Stimulated activated CD4-positive, alpha-beta T cell treated with anti-CD3 and anti-CD28 coated beads, TNF-alpha, amount 100 ng/mL, for 4 hours (primary cell): ENCODE results near the gene LAMB1.
"Not testable (repeated sequence)": the region's sequence is repeated elsewhere in the genome, so short reads cannot be mapped to it uniquely, and the experiment has no call there.

Experiments used
- DNase-seq, 3 experiments: peaks; one replicate each; pipeline ENCODE4 v3.0.0-alpha.2; 2020; ENCODE audit warnings: low read depth in 3 of 3

The LAMB1 gene

DNA sequence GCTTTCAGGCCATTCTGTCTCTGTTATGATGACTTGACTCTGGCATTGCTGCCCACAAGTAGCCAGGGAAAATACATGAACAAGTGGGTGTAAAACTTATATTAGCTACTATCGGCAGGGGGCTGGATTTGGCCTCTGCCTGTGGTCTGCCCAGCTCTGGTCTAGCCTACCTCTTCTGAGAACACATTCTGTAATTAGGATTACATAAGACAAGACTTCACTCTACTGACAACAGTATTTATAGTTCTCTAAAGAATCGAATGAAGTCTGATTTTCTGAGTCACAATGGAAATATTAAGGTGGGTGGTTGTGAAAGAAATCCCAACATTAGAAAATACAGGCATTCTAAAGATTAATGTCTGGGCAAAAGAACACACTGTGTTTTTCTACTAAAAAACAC is 56.5 kb downstream of the LAMB1 start:
- no peak for DNase-seq

DNA sequence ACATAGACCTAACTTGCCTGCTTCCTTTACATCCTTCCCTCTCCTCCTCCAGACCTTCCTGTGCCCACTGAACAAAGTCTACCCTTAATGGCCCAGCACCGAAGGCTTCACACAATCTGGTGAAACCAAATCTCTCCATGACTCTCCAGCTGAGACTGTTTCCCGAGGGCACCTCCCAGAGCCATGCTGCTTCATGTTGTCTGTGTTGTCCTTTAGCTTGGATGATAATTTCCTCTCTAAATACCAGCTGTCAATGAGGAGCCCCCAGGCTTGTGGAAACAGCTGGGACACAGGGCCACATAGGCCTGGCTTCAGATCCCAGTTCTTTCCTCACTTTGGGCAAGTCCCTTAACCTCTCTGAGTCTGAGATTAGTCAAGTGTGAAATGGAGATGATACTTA is 57.6 kb downstream of the LAMB1 start:
- DNase-seq = no peak

DNA sequence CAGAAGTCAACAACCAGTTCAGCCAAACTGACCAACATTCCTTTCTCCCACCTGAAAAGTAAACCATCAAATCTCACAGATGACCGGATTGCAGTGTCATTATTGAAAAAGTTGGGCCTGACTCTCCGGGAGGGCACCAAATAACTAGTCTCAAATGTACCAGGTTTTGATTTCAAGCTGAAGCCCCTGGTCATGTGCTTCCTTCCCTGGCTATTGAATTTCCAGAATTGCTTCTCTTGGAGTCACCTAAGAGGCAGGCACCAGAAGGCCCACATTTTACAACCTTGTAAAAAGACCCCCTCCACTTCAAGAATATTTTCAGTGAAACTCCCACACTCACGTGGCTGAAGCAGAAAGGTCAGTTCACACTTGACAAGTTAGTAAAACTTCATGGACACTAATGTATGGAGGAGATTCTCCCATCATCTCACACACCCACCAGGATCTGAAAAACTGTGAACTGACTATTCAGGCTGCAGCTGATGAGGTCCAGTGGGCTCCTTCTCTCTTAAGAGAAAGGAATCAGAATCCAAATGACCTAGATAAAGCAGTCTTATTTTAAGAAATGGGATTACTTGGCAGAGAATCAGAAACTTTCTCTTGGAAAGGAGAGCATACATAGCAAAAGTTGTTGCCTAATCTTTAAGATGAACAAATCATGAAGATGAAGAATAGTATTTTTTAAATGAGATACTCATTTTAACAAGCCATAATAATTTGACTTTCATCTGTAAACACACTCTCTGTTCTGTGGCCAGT is 58.4 kb downstream of the LAMB1 start:
- no peak for DNase-seq

DNA sequence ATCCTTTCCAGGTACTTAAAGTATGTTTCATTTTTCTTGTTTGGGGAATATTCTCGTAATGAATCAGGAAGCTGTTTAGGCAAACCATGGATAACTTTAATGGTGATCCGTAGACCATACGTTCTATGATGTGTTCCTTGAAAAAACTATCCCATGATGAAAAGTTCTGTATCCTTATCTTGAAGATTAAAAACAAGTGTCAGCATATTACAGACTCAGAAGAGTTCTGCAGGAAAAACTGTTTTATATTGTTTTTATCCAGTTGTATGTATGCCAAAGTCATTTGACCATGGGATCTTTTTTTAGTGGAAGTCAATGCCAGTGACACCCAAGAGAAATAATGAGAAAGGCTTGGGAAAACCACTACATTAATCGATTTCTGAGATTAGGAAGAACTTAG is 59.9 kb downstream of the LAMB1 start:
- no peak for DNase-seq

DNA sequence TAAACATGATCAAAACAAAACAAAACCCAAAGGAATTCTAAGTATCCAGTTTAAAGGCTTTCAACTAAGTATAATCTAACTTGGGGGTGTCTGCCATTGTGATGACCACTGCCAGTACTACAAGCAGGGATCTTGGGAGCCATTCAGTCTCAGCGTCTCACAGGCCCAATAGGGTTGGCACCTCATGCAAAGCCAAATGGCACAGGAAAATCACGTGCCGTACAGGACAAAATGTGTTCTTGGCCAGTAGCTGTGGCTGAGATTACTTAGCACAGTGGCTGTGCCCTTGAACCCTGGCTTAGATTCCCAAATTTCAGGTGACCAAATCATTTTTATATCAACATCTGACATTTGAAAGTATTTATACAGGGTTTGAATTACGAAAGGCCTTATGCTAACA is 62.0 kb downstream of the LAMB1 start:
- no peak for DNase-seq

DNA sequence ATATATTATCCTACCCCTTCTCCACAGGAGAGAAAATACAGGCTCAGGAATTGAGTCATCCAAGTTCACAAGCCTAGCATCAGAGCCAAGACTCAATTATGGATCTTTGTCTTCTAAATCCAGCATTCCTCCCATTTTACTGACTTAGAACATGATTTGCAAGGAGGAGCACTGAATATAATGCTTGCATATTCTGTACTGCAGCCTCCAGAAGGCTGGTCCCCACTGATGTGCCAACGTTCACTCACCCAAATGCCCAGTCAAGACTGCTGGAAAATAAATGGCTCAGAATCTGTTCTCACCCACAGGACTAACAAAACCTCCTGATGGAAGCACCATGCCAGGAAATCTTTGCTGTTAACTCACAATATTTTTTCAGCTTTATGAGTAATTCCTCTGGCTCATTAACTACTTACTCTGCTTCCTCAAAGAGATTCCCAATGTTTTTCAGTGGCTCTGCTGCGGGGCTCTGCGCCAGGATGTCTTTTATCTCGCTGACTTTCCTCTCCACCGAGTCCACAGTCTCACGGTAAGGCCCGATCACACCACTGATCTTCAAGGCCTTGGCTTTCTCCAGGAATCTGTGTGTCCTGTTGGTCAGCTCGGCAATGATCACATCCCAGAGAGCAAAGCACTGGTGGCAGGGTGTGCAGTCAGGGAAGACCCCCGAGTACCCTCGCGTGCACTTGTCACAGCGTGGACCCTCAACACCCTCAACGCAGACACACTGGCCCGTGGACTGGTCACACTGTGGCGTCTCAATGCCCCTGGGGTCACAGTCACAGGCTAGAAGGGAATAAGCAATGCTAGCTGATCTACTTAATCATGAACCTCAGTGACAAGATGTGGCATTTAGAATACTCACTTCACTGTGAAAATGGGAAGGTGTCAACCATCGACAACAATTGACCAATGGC is 63.1 kb downstream of the LAMB1 start:
- no peak for DNase-seq

DNA sequence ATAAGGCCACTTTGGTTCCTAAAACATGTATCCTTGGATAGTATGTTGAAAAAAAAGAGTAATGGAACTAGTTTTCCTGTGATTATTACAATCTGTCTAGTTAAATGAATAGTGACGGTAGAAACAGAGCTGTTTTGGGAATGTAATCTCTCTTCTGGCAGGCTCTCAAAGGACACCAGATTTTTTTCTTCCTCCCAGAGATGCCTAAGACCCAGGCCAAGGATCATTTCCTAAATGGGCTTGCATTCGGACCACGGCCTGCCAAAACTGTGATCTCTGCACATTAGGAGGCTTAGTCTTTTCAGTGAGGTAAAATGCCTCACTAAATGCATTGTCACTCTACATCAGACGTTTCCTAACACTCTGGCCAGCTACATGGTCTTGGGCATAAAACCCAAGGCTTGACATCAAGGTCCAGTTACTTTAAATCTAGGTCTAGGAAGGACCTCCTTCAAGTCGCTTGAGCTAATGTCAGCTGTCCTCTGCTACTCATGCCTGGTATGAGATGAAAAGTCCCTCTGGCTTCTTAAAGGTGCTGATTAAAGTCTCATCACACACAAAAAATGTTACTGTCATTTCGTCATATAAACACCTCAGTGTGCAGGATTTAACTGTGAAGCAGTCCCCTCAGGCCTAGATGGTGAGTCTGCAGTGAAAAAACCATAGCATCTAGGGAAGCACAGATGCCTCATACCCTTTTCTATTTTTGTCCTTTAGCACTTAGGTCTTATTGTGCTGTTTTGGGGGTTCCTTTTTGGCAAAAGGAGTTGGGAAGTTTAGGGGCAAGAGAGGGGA is 64.3 kb downstream of the LAMB1 start:
- DNase-seq = no peak

DNA sequence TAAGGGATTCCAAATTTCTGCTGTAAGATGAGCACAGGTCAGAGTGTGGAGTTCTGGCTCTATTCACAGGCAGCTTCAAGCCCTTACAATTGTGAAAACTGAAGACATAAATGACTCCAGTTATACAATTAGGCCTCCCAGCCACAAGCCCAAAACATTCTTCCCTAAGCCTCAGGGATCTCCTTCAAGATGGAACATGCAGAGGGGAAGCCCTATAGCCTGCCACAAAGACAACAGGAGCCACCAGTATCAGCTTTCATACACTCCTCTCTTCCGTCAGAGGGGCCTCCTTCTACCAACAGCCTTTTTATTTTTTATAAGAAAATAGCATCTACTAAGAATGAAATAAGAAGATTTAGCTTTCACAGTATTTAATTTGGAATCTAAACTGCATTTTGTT is 65.4 kb downstream of the LAMB1 start:
- DNase-seq = no peak

DNA sequence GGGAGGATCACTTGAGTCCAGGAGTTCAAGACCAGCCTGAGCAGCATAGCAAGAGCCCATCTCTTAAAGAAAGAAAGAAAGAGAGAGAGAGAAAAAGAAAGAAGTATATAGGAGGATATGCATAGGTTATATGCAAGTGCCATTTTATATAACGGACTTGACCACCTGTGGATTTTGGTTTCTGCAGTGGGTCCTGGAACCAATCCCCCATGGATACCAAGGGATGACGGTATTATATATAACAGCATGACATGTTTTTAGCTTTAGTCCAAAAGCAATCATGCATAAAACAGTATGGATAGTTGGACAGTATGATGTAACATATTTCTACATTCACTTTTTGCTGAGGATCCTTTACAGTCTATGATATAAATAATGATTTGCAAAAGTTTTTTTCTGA is 66.6 kb downstream of the LAMB1 start:
- DNase-seq = no peak

DNA sequence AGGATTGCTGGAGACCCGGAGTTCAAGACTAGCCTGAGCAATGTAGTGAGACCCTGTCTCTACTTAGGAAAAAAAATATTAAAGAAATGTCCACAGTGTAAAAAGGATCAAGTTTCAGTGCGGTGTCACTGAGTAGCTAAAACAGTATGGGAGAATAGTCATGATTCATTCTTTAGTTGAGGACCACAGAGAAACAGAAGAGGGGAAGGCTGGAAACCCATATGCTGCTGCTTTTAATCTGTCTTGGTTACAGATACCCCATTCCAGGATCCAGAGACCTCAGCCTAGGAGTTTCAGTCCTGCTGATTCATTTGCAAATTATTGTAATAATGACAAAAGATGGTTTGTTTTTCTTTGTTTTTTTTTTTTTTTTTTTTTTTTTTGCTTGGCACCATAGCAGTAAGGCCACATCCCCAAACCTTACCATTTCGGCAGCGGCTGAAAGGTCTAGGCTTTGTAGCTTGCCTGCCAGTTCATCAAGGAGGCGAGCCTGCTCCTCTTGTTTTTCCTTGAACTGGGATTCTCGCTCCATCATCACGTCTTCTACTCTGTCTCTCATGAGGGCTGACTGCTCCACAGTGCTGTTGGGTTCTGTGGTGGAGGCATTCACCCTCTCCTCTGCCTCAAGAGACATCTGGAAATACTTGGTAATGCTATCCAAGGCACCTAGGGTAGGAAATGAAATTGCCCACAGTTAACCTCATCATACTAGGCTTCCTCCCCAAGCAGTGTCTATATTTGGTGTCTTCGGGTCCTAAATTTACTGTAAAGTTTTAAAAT is 67.8 kb downstream of the LAMB1 start:
- DNase-seq = no peak

DNA sequence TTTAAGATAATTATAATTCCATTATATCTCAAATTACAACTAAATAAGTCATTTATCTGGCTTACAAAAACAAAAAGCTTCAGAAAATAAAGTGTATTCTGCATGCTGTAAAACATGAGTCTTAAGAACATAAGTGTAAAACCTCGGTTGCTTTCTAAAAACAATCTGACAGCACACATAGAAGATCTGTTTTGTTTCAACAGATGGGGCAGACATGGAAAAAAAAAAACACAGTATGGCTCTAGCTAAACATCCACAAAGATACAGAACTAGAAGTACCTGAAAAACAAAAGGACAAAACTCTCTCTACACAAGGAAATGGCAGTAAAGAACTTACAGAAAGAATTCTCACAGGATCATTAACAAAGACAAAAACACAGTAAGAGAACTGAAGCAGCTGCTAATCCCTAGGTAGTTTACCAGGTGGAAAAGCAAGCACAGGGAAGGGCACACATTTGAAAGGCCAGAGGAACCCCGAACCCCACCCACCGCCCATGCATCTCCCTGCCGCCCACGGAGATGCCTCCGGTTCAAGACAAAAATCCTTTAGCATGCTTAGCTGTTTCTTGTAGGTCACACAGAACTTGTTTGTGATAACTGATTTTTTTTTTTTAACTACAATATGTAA is 69.5 kb downstream of the LAMB1 start:
- DNase-seq = no peak

DNA sequence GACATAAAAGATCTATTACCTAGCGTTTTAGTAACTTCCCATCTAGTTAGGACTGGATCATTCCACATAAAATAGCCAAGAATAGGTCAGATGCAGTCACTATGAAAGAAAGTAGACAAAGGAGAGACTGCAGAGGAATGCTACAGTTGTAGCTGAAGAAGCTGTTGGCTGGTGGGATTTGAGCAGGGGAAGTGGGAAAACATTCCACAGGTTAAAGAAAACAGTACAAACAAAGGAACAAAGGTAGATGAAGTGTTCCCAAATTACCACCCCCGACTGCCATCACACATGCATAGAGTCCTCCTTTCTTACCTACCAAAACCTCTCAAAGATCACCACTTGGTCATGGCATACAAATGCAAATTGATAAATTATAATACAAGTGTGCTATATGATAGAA is 70.2 kb downstream of the LAMB1 start:
- DNase-seq = no peak

DNA sequence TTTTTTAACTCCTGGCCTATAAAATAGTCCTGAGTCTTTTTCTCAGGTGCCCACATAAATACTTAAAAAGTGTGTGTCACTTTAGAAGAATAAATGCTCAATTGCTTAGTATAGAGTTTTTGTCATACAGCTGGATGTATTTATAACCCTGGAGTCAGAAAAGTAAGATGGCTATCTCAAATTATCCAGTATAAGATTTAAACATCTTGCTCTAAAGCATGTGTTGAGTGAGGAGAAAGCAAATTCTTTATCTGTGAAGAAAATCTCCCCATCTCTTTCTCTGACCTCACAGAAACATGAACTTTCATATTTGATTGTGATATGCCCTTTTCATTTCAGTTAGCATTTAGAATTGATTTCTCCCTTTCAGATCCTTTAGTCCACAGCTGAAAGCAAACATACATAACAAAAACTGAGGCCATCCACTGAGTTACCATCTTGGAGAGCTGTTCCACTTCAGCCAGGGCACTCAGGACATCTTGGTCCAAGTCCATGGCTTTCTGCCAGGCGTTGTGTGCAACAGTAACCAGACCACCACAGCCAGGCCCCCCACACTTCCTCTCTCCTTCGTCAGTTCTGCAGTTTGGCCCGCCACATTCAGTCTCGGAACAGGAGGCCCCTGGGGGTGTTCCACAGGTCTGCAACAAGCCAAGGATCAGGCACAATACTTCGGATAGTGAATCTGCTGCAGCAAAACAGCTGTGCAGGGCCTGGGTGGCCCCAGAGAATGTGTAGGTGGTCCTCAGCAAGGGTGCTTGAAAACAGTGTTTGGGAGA is 71.0 kb downstream of the LAMB1 start:
- no peak for DNase-seq

DNA sequence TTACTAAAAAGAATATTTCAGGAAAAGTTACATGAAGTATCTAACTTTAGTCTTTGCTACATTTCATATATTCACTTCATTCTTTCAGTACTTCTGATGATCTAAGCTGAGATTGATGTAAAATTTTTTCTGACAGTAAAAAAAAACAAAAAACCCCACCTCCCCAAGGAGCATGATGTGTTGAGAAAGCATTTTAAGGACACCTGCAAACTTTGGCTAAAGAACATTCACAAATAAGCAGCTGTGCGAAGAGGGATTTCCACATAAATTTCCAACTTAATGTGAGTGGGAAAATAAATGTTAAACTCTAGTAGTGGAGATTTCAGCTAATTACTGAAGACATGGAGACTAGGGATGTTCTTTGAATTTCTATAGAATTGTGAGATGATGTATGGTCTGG is 76.5 kb downstream of the LAMB1 start:
- DNase-seq = no peak

DNA sequence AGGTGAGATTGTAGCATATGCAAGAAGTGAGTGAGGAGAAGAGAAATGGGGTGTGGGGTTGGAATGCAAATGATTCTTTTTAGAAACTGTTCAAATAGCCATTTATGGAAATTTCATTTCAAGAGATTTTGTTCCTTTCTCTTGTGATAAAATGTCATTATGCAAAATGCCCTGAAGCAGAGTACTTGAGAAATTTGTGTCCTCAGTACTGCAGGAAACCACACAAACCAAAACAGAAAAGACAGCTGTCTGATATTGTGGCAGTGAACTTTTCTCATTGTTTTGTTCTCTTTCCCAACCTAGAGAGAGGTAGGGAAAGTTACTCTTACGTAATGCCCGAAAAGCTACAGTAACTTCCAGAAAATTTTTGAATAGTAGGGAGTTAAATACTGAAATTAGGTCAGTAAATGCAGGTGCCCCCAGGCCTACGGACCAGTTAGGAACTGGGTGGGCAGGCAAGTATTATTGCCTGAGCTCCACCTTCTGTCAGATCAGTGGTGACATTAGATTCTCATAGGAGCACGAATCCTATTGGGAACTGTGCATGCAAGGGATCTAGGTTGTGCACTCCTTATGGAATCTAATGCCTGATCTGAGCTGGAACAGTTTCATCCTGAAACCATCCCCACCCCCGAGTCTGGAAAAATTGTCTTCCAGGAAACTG is 78.0 kb downstream of the LAMB1 start:
- DNase-seq = no peak

DNA sequence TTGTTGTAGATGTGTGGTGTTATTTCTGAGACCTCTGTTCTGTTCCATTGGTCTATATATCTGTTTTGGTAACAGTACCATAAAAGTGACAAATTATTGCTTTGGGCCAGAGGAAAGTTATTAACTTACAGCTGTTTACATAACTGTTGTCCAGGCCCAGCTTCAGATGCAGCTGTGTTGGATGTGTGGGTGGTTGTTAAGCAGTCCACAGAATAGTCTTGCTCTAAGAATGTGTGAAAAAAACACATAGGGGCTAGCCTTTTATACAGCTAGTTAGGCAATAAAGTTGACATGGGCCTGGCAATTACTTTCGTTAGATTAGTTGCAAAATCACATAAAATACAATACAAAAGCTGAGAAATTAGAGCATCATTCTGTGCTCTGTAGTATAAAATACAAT is 80.1 kb downstream of the LAMB1 start:
- no peak for DNase-seq

DNA sequence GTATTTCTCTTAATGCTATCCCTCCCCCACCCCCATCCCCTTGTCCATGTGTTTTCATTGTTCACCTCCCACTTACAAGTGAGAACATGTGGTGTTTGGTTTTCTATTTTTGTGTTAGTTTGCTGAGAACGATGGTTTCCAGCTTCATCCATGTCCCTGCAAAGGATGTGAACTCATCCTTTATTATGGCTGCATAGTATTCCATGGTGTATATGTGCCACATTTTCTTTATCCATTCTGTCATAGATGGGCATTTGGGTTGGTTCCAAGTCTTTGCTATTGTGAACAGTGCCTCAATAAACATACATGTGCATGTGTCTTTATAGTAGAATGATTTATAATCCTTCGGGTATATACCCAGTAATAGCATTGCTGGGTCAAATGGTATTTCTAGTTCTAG is 81.1 kb downstream of the LAMB1 start:
- not testable (repeated sequence) for DNase-seq

DNA sequence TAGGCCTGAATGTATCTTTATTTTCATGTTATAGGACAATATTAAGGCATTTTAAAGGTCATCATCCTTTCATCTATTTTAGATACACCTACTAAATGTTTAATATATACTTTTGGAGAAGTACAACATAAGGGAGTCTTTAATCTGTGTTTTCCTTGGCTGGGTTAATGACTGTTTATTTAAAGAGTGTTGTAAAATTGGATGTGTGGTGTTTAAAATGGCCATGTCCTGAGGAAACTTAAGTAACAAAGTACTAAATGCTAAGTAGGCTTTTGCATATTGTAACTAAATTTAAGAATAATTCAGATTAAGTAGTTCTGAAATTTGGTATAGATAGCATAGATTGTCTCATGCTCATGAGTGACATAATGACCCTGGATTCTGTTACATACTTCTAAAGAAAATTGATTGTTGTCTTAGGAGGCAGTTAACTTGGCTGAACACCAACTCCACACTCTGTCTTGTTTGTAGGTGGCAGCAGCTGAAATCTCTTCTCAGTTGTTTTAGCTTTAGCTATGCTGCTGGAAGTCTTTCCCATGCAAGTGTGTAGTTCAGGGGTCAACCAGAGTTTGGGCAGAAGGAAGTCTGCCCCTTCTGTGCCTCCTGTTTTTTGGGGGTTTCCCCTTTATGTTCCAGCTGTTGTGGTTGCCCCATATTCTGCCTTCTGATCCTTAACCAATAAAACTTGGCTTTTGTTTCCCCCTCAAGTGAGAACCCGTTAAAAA is 82.8 kb downstream of the LAMB1 start:
- no peak for DNase-seq

DNA sequence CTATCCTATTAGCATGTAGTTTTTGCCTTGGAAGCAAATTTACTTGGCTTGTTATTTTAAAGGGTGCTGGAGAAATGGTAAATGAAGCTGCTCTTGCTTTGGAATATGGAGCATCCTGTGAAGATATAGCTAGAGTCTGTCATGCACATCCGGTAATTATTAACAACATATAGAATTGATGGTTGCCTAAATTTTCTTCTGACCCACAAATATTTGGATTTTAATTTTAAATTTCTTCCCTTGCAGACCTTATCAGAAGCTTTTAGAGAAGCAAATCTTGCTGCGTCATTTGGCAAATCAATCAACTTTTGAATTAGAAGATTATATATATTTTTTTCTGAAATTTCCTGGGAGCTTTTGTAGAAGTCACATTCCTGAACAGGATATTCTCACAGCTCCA is 84.0 kb downstream of the LAMB1 start:
- no peak for DNase-seq
